ENCODE data around the gene RHBDL1.

- peak; percentile 94 for TF ChIP-seq CTCF (tag by site-specific recombination; IDR thresholded peaks at IDR 0.05)
- no peak for TF ChIP-seq ZNF571 (tag by site-specific recombination; IDR thresholded peaks at IDR 0.05)
- no peak for TF ChIP-seq REST (tag by site-specific recombination; IDR thresholded peaks at IDR 0.05)
- TF ChIP-seq SP7 (tag by site-specific recombination; IDR thresholded peaks at IDR 0.05), result no peak; the same call in 1 of the 2 replicates
- no peak for TF ChIP-seq ZNF223 (tag by site-specific recombination; IDR thresholded peaks at IDR 0.05)
- TF ChIP-seq ZNF274 (IDR thresholded peaks at IDR 0.05; ENCODE audit: low read length), result no peak
- TF ChIP-seq ZNF274 (tag by site-specific recombination; IDR thresholded peaks at IDR 0.05; ENCODE audit: borderline replicate concordance), result no peak
- TF ChIP-seq ZNF133 (tag by site-specific recombination; IDR thresholded peaks at IDR 0.05), result no peak
- no peak for TF ChIP-seq ATF2 (tag by site-specific recombination; IDR thresholded peaks at IDR 0.05; ENCODE audit: low read depth)
These were observed 27.2 kb upstream of the RHBDL1 start for GRCh38 chr16:648071-648780.
